ENCODE data around the gene MYO7B. TPM values are rescaled to one million over a fixed set of nuclear protein-coding genes. Genes with fewer than 3 reads are reported as not detected.

The MYO7B gene
- polyA plus RNA-seq, 1 donor from 2014 or later = 1.1 TPM

DNA sequence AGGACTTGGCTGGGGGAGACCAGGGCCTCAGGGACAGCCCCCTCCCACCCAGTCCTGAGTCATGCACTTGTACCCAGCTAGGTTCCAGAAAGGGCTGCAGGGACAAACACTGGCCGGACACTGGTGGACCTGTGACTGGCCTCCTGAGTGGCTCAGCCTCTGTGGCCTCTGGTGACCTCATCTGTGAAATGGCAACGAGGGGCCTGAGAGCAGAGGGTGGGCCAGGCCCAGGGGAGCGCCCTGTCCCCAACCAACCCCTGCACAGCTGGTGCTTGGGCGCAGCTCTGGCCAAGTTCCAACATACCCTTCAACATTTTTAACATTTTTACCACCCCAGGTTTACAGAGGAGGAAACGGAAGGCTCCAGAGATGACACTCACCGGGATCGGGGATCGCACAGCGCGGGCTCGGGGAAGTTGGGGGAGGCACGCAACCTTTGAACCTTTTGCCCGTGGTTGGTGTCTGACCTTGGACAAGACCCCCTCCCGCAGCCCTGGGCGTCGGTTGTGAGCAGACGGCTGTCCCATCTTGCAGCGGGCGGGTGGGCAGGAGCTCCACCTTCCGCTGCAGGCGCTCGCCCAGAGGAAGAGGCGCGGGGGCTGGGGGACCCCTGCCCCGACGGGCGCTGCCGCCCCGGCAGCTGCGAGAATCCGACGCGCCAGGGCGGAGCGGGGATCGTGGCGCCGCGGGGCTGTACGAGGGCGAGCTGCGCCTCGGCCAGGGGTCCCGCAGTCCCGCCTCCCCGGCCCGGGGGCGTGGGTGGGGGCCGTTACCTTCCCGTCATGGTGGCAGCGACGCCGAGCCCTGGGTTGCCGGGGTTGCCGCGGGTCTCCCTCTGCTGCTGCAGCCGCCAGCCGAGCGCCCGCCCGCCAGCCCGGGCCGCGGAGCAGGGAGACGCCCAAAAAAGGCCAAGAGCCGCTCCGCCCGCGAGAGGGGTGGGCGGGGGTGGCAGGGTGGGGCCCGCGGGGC is 139.0 kb downstream of the MYO7B start:
- no peak overlapping the region for H3K27ac Mint-ChIP-seq
- H3K36me3 Mint-ChIP-seq = no peaks in the 10 kb centered on the region
- H3K4me3 Mint-ChIP-seq = peak overlapping the region; percentile 18 to 87 (median 78)
- H3K4me1 Mint-ChIP-seq = peaks cover 6 to 9% (median 9%) of the 10 kb centered on the region in 3 donors
- H3K9me3 Mint-ChIP-seq = peaks cover 0 to 3% (median 2%) of the 10 kb centered on the region in 3 donors
- peaks cover 45% of the 10 kb centered on the region for H3K27me3 Mint-ChIP-seq

DNA sequence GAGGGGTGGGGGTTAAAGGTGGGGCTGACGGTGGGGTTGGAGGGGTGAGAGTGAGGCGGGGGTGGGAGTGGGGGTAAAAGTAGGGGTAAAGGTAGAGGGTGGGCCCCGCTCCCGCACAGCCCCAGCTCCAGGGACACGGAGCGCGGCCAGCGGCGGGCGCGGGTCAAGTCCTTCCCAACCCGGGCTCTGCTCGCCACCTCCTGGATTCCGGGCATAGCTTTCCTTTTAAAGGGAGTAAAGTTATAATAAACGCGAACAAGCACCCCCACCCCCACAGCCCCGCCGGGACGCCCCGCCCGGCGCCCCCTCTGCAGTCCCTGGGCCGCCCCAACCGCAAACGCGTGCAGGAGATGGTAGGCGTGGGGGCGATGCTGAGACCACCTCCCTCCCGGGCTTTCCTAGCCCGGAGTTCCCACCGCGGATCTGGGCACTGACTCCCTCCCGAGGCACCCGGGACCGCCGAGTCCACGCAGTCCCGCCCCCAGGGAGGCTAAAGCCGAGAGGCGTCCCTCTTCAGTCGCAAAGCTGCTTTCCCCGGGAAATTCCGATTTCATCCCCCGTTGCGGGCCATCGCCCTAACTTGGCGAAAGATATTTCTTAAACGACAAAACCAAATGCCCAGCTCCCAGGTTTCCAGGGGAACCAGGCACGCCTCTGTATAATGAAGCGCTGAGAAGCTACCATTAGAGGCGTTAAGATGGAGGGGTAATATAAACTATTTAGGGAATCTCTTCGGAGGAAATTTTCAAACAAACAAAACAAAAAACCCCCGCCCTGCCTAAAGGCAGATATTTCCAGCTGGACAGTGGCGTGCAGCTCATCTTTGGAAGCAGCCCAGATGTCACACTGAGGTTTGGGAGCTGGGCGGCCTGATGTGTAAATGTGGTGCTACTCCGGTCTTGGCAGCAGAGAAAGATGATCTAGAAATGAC is 140.1 kb downstream of the MYO7B start, which contains the start of gene LIMS2:
LIMS2 (minus strand) TSS at position 200 of the 931 bp plus-strand sequence. CDS start 506 bp downstream, outside the sequence.
- peaks cover 6 to 9% (median 9%) of the 10 kb centered on the region in 3 donors for H3K4me1 Mint-ChIP-seq
- no peaks in the 10 kb centered on the region for H3K9me3 Mint-ChIP-seq
- no peaks in the 10 kb centered on the region for H3K36me3 Mint-ChIP-seq
- H3K27me3 Mint-ChIP-seq = peaks cover 44% of the 10 kb centered on the region
- peak within 1 kb of the TSS; percentile 54 to 91 (median 80) for H3K4me3 Mint-ChIP-seq
- H3K27ac Mint-ChIP-seq = no peak within 1 kb of the TSS

DNA sequence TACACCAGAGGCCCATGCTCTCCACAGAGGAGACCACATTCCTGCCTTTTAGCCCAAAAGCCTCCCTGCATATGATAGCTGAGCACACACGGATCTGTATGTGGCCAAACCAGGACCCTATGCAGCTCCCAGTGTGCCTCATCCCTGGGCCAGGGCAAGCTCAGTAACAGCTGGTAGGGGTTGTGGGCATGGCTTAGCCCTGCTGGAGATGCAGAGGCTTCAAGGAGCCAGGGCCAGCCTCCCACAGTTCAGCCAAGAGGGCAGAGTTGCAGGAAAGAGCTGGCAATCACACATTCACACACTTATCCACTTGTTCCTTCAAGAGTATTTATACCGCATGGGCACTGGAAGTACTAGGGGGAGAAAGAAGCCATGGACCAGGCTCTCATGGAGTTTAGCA is 141.4 kb downstream of the MYO7B start:
- Mint-ChIP-seq H3K4me3 (no peak overlapping the region), H3K4me1 (peaks cover 6 to 9% (median 9%) of the 10 kb centered on the region in 3 donors), H3K9me3 (no peaks in the 10 kb centered on the region), H3K36me3 (no peaks in the 10 kb centered on the region), H3K27ac (no peak overlapping the region), H3K27me3 (peaks cover 48% of the 10 kb centered on the region)

DNA sequence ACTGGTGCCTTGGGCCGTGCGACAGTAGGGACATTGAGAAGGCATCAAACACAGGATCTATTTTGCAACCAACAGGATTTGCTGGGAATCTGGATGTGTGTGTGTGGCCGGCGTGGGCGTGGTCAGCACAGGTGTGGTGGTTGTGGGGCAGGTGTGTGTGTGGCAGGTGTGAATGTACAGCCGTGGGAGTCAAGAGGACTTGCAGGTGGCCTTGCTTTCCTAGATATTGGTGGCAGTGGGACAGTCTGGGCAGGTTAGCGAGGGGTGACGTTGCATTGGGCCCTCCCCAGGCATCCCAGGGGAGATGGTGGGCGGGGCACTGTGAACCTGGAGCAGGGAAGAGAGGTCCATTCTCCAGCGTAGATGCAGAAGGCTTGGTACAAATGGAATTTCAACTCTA is 143.0 kb downstream of the MYO7B start:
- peak overlapping the region in 1 of 3 donors; percentile 47 for H3K27ac Mint-ChIP-seq
- no peak overlapping the region for H3K4me3 Mint-ChIP-seq
- H3K9me3 Mint-ChIP-seq = no peaks in the 10 kb centered on the region
- H3K36me3 Mint-ChIP-seq = no peaks in the 10 kb centered on the region
- H3K4me1 Mint-ChIP-seq = peaks cover 6 to 10% (median 9%) of the 10 kb centered on the region in 3 donors
- peaks cover 40% of the 10 kb centered on the region for H3K27me3 Mint-ChIP-seq

DNA sequence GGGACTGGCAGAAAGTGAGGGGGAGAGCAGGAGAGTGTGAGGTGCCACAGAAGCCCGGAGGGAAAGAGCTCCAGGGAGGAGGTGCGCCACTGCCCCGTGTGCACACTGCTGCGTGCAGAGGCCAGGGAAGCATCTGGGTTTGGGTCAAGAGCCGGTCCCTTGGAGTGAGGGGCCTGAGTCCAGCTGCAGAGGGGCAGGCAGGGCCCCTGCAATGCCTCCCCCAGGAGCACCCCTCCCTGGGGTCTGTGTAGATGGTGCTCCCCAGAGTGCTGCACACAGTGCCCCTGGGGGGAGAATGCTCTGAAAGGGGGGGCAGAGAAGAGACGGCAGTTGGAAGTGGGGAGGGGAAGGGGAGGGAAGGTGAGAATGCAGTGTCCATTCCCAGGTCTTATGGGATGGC is 143.5 kb downstream of the MYO7B start:
- no peak overlapping the region for H3K4me3 Mint-ChIP-seq
- H3K36me3 Mint-ChIP-seq = no peaks in the 10 kb centered on the region
- no peak overlapping the region for H3K27ac Mint-ChIP-seq
- H3K9me3 Mint-ChIP-seq = no peaks in the 10 kb centered on the region
- H3K4me1 Mint-ChIP-seq = peaks cover 6 to 10% (median 9%) of the 10 kb centered on the region in 3 donors
- H3K27me3 Mint-ChIP-seq = peaks cover 37% of the 10 kb centered on the region

DNA sequence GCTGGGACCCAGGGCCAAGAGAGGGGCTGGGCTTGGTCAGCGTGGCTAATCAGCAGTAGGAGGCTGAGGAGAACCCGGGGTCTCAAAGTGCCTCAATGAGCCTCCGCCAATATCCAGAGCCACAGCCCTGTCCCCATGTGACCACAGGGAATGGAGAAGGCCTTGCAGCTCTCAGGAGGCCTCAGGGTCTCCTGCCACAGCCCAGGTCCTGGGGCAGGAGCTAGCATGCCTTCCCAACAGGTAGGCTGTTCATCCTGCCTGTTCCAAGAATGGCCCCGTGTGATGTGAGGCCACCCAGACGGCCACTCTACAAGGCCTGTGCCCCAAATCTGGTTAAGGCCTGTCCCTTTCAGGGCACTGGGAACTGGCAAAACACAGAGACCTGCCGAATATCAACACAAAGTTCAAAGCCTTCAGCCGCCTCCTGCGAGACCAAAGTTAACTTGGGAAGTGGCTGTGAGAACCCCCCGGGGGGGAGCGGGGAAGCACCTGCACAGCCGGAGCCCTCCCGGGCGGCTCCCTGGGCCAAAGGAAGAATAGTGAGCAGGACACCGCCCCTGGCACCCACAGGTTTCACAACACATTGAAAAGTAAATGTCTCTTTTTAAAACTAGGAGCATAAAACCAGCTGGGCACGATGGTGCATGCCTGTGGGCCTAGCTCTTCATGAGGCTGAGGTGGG is 144.3 kb downstream of the MYO7B start:
- H3K36me3 Mint-ChIP-seq = no peaks in the 10 kb centered on the region
- H3K27me3 Mint-ChIP-seq = peaks cover 30% of the 10 kb centered on the region
- H3K4me3 Mint-ChIP-seq = no peak overlapping the region
- H3K27ac Mint-ChIP-seq = no peak overlapping the region
- H3K9me3 Mint-ChIP-seq = no peaks in the 10 kb centered on the region
- peaks cover 6 to 8% (median 6%) of the 10 kb centered on the region in 3 donors for H3K4me1 Mint-ChIP-seq

DNA sequence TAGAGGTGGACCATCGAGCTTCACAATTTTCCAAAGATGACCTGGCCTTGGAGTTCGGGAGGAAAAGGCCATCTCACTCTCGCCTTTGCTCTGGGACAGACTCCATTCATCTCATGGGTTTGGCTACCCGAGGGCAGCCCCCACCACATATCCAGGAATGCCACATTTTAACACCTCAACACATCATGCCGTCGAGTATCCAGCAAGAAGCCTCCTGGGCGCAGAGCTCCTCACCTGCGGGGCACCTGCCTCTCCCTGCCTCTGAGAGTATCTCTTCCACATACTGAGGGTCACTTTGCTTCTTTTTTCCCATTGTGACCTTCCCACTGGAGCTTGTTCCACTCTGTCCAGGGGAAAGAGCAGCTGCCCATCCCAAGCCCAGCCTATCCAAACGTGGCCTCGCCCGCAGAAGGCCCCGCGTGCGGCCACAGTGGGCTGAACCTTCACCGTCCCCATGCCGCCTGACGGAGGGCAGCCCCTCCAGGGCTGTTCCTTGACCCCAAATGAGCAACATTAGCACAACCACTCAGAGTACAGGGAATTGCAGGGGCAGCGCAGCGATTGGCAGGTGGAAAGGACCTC is 145.3 kb downstream of the MYO7B start:
- Mint-ChIP-seq H3K27ac (no peak overlapping the region), H3K27me3 (peaks cover 27% of the 10 kb centered on the region), H3K9me3 (no peaks in the 10 kb centered on the region), H3K36me3 (no peaks in the 10 kb centered on the region), H3K4me1 (peaks cover 3 to 6% (median 4%) of the 10 kb centered on the region in 3 donors), H3K4me3 (no peak overlapping the region)

DNA sequence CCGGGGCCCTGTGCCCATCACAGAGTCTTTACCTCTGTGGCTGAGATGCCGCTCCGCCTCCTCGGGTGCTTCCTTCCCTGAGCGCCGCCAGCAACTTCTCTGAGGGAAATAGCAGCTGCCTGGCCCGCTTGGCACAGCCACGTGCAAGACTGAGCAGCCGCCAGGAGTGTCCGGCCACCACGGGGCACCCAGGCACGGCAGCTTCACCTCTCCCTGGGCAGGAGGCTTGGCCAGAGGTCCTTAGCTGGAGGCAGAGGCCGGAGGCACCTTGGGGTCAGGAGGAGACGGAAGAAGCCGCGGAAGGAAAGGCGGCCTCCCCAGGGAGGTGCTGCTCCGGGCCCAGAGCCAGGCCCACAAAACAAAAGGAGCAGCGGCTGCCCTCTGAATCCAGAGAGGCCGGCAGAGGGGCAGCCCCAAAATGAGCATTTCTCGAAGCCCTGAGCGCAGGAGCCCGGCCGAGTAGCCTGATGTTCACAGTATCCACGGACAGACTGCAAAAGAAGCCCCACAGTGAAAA is 145.9 kb downstream of the MYO7B start:
- H3K4me1 Mint-ChIP-seq = peaks cover 0 to 2% (median 0%) of the 10 kb centered on the region in 3 donors
- H3K27ac Mint-ChIP-seq = no peak overlapping the region
- H3K36me3 Mint-ChIP-seq = no peaks in the 10 kb centered on the region
- no peak overlapping the region for H3K4me3 Mint-ChIP-seq
- peaks cover 23% of the 10 kb centered on the region for H3K27me3 Mint-ChIP-seq
- H3K9me3 Mint-ChIP-seq = no peaks in the 10 kb centered on the region

DNA sequence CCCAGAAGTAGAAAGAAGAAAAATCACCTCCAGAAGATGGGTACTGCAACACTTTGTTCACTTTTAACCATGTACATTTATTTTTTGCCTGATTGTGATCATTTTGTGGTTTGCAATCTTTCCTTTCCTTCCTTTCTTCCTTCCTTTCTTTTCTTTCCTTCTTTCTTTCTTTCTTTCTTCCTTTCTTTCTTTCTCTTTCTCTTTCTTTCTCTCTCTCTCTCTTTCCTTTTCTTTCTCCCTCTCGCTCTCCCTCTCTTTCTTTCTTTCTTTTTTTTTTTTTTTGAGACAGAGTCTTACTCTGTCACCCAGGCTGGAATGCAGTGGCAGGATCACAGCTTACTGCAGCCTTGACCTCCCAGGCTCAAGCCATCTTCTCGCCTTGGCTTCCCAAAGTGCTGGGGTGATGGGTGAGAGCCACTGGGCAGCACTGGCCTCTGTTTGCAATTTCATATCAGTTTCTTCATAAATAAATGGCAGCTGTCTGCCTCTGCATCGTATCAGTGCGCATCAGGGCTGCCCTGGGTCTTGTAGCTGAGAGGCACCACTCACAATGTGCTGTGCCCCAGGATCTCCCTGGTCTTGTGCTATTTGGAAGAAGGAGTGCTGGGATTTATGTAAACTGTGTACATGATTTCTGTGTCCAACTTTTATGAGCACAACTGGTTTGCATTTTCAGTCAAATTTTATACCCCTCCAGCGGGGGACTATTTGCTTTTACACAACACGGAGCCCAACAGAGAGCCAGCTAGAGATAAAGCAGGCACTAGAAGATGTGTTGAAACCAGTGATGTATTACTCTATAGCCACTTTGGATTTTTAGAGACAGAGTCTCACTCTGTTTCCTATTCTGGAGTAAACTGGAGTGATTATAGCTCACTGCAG is 146.7 kb downstream of the MYO7B start:
- Mint-ChIP-seq H3K27ac (no peak overlapping the region), H3K4me3 (no peak overlapping the region), H3K9me3 (no peaks in the 10 kb centered on the region), H3K27me3 (peaks cover 20% of the 10 kb centered on the region), H3K4me1 (peaks cover 0 to 2% (median 0%) of the 10 kb centered on the region in 3 donors), H3K36me3 (no peaks in the 10 kb centered on the region)

DNA sequence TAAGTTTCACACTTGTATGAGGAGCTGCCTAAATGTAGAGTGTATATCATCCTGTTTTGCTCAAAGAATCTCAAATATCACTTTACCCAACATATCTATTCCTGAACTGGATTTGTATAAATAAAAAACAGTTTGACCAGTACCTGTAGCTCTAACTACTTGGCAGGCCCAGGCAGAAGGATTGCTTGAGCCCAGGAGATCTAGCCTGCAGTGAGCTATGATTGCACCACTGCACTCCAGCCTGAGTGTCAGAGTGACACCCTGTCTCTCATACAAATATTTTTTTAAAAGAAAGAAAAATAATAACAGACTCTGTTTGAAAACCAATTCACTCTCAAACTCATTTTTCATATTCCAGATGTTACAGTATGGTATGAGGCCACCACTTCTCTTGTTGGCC is 147.6 kb downstream of the MYO7B start:
- Mint-ChIP-seq H3K27ac (no peak overlapping the region), H3K36me3 (peaks cover 2% of the 10 kb centered on the region), H3K4me1 (peaks cover 0 to 2% (median 0%) of the 10 kb centered on the region in 3 donors), H3K9me3 (peaks cover 0 to 5% (median 2%) of the 10 kb centered on the region in 3 donors), H3K4me3 (no peak overlapping the region), H3K27me3 (peaks cover 15% of the 10 kb centered on the region)

DNA sequence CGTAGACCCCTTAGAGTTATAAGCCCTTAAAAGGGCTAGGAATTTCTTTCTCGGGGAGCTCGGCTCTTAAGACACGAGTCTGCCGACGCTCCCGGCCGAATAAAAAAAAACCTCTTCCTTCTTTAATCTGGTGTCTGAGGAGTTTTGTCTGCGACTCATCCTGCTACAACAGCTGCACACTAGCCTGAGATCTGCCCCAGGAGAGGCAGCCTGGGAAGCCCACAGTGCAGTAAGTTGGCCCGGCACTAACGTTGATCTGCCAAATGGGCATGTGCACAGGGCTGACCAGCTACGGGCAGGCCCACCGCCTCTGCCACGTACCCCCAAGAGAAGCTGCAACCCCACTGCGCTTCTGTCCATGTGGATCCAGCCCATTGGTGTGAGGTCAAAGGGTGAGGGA is 148.3 kb downstream of the MYO7B start:
- H3K27me3 Mint-ChIP-seq = peaks cover 11% of the 10 kb centered on the region
- peaks cover 0 to 12% (median 3%) of the 10 kb centered on the region in 3 donors for H3K9me3 Mint-ChIP-seq
- H3K4me3 Mint-ChIP-seq = no peak overlapping the region
- H3K4me1 Mint-ChIP-seq = peaks cover 0 to 2% (median 0%) of the 10 kb centered on the region in 3 donors
- no peak overlapping the region for H3K27ac Mint-ChIP-seq
- peaks cover 3% of the 10 kb centered on the region for H3K36me3 Mint-ChIP-seq

DNA sequence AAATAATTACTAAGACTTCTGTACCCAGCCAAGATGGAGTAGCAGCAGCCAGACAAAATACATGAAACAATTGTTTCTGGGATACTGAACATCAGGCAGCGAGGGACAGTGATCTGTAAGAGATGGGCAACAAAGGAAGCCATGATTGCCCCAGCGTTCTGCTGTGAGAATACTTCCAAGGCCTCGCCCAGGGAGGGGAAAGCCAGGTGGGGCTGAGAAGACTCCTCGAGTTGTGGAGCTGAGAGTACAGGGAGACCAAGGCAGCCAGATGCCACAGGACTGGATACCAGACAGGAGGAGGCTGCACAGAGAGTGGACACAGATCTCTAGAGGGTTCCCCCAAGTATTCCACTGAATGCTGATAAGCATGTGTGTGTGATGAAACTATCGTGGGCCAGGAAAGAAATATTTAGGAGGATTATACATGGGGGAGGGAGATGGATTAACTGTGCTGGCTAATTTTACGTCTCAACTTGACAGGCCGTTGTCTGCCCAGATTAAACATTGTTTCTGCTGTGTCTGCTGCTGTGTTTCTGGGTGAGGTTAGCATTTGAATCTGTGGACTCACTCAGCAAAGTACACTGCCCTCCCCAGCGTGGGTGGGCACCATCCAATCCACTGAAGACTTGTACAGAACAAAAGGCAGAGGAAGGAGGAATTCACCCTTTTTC is 150.1 kb downstream of the MYO7B start:
- Mint-ChIP-seq H3K9me3 (peaks cover 0 to 13% (median 5%) of the 10 kb centered on the region in 3 donors), H3K36me3 (peaks cover 3% of the 10 kb centered on the region), H3K27ac (no peak overlapping the region), H3K4me3 (no peak overlapping the region), H3K4me1 (peaks cover 0 to 2% (median 0%) of the 10 kb centered on the region in 3 donors), H3K27me3 (peaks cover 10% of the 10 kb centered on the region)
